DMS153 treated with DMSO at 0.1 percent for 48 hours (cell line): Measurements from ENCODE around the gene EPHB1.
A peak's percentile ranks its signal among the peaks of the same experiment; 100 is the strongest.

Experiments
- DNase-seq: peaks from one replicate; lab custom pipeline; 2025; ENCODE audit not compliant: unreplicated experiment; lab: John Stamatoyannopoulos, UW

EPHB1 gene

DNA sequence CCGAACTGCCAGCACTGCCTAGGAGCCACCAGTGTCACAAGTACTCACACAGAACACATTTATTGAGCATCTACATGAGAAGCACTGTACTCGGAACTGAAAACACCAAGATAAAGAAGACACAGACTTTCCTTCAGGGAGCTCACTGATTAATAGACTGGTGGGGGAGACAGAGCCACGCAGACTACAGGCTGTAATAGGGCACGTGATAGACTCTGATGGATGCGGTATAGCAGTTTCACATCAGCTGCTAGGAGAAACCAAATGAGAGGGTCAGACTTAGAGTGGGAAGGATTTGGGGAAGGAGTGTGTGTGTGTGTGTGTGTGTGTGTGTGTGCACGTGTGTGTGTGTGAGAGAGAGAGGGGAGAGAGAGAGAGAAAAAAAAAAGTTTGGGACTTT lies 12.1 kb downstream of the EPHB1 start:
- no peak for DNase-seq

DNA sequence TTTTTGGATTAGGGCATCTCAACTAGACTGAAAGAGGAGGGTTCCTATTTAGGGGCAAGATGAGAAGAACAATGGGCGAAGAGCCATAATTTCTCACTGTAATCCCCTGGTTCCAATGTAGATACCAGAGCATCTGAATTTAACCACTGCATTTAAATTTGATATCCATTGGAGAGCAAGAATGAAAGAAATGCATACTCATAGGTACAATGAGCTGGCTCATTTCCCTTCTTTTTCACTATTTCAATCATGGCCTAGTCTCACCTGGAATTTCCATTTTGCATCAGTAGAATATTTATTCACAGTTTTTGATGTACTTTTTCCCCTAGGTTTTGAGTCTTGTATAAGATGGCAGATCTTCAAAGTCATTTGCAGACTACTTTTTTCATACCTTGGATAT lies 13.8 kb downstream of the EPHB1 start:
- DNase-seq = no peak

DNA sequence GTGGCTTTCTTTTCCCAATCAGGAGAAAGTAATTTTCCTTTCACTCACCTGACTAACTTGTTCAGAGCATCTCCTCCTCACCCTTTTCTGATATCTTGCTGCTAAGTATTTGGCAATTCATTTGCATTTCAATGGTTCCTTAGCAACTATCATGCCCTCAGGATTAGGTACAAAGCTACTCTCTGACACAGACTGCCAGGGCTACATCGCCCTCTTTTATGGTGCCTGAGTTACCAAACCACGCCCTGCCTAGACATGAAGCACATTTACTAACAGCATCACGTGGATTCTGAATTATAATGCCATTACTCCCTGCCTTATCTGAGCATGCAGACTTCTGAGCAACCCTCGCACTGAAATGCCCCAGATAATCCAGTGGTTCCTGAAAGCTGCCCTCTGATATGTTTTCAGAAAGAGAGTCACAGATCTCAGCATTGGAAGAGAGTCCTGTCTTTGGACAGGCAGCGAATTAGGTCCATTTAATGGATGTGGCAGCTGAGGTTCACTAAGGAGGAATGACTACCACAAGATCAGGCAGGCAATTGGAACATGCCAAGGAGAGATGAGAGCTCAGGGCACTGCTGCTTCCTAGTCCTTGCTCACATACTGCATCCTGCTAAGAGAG lies 14.5 kb downstream of the EPHB1 start:
- DNase-seq = peak; percentile 74

DNA sequence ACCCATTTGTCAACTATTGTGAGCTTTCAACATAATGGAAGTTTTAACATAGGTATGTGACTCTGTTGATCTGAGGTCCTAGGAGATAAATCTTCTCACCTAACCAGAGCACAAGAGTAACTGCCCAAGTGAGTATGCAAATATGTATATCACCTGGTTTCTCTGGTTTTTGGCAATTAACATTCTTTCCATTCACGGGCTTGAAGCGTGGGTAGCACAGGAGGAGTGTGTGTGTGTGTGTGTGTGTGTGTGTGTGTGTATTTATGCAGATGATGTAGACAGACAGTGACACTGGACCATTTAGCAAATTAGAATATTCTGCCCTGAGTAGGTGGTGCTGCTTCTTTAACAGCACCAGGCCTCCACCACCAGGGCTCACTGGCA lies 15.0 kb downstream of the EPHB1 start:
- DNase-seq = no peak

DNA sequence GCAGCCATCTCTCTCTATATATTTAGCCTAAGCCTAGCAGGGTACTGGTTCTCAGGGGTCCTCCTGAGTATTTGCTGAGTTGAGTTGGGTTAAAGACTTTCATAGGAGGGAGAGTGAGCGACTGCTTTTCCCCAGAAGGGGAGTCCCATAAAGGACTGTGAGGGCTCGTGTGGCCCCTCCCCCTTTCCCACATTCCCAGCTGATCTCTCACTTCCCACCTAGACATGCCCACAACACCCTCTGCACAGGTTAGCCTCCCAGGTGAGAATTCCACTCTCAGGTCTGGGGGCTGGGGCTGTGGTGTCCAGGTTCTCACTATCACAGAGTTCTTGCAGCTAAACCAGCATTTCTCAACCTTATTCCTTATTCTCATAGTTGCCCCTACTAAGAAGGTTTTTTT lies 15.8 kb downstream of the EPHB1 start:
- no peak for DNase-seq

DNA sequence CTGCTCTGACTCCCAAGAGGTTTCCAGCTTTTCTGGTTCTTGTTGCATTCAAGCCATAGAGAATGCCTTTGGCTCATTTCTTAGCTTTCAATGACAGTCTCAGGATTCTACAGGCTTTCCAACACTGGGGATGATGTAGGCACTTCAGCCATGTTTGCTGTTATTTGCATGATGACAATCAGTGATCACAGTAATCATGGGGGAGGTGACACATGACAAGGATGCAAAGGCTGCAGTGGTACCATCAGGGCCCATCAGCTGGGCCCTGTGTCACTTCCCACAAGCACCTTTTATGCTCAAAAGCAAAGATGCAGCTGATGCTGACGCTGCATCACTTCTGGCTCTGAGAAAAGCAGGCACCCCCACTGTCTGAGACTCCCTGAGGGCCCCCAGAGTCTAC lies 18.6 kb downstream of the EPHB1 start:
- no peak for DNase-seq

DNA sequence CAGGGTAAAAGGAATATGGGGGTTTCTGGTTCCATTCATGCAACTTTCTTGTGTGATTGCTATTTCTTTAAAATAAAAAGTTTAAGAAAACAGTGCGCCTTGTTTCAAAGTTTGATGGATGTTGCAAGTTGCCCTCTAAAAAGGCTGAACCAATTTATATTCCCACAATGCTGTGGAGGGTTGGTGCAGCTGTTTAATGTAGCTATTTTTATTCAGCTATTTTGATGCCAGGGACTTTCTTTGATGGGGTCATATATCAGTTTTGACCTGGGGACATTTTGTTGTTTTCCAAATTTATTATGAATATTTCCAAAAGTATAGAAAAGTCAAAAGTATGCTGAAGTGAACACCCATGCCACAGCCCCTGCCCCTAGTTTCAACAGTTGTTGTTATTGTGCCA lies 20.5 kb downstream of the EPHB1 start:
- DNase-seq = no peak

DNA sequence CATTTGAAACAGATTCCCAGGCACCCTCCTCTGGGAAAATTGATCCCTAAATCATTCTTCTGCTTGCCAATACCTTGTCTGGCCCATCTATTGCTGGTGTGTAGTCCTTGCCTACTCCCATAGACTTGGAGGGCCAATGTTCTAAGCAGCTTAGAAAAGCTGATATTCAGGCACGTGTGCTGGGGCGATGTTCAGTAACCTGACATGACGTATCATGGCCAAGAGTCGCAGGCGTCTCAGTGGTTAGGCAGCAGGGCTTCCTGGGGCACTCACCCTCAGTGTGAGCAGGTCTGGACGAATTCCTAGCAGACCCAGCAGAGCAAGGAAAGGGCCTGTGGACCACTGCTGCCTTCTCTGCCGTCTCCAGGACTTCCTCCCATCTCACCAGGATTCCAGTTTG lies 21.6 kb downstream of the EPHB1 start:
- no peak for DNase-seq

DNA sequence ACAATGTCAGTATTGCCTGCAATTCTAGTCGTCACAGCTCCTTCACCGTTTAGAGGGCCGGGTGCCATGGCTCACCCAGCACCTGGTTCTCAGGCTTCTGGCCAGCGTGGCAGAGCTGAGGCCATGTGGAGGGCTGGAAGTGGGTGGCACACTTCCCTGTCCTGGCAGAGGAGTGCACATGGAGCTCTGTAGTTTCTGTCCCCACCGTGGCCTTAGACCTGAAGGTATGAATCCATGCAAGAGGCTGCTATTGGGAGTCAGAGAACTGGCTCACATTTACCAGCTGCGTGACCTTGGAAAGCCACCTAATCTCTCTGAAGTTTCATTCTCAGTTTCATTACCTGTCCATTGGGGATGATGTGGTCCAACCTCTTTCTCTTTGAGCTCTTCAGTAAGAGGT lies 22.2 kb downstream of the EPHB1 start:
- no peak for DNase-seq

DNA sequence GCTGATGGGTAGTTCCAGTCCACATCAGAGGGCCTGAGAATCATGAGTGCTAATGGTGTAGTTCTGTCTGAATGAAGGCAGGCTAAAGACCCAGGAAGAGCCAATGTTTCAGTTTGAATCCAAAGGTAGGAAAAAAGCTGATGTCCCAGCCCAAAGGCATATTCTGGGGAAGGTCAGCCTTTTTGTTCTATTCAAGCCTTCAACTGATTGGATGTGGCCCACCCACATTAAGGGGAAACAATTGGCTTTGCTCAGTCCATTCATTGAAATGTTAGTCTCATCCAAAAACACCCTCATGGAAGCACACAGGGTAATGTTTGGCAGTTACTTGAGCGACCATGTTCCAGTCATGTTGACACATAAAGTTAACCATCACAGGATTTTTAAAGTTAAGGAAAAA lies 25.9 kb downstream of the EPHB1 start:
- DNase-seq = no peak

DNA sequence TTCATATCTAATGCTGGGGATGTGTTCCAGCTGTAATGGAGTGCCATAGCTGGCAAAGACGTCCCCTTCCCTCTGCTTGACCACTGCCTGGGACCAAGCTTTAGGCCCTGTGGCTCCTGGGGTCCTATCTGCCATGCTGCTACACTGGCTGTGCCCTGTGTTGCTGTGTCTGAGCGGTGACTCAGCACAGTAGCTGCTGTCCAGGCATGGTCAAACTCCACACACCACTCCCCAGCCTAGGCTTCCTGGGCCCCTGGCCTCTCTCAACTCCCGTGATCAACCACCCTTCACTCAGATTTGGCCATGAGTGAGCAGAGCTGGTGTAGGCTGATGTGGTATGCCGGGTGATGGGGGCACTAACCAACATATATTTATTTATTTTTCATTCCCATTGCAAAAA lies 27.0 kb downstream of the EPHB1 start:
- DNase-seq = no peak

DNA sequence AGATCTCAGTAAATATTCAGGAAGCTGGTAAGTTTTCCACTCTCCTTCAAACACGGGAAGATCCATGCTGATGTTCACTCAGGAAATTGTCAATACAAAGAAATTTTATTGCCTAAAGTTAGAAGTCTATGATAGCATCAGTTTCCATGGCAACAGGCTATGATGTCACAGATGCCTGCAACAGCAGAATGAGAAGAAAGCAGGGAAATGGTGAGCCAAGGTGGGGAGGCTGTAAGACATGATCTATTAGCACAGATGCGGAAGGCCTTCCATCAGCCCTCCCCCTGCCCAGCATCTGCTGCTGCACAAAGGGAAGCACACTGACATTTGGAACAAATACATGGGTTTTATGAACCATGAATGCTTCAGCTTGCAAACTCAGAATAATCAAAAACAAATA lies 28.6 kb downstream of the EPHB1 start:
- no peak for DNase-seq

DNA sequence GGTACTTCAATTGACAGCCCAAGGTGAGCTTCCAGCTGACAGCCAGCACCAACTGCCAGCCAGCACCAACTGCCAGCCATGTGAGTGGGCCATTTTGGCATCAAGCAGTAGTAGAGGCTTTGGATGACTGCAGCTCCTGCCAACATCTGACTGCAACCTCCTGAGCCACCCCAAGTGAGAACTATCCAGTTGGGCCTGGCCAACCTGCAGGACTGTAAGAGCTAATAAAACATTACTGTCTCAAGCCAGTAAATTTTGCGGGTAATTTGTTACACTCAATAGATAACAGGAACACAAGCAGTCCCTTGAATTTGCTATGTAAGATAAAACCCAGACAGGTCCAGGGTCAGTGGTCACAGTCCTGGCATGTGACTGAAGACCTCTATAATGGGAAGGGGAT lies 29.7 kb downstream of the EPHB1 start:
- DNase-seq = no peak

DNA sequence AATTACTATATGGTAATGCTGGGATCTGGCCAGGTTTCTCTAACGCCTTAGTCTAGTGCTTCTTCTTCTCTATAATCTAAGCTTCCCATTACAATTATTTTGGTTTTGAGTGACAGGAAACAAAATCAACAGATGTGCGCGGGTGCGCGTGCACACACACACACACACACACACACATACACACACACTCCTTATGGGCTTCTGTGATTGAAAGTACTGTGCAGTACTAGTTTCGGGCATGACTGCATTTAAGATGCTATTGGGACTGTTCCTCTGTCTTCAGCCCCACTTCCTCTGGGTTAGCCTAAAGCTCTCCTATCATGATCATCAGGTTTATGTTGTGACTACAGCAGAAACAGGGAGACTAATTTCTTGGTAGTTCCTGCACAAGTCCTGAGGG lies 32.2 kb downstream of the EPHB1 start:
- DNase-seq = no peak

DNA sequence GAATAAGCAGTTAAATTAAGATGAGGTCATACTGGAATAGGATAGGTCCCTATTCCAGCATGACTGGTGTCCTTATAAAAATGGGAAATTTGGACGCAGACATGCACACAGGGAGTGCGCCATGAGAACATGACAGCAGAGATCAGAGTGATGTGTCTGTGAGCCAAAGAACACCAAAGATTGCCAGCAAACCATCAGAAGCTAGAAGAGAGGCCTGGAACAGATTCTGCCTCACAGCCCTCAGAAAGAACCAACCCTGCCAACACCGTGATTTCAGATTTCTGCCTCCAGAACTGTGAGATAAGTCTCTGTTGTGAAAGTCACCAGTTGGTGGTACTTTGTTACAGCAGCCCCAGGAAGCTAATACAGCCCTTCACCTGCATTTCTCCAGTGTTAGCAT lies 34.7 kb downstream of the EPHB1 start:
- no peak for DNase-seq

DNA sequence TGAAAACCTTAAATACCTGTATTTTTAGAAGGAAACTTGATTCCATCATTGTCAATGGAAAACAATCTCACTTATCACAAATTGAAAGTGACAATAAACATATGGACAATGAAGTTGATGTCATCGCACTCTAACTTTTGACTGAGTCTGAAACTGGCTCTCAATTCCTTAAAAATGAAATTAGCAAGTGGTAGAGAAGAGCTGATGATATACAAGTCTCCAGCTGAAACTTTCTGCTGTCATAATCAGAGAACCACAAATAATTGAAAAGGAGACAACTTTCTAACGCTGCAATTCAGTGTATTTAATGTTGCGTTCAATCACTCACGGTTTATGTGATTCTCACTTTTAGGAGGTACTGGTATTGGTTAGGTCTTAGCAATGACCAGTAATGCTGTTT lies 37.5 kb downstream of the EPHB1 start:
- DNase-seq = no peak

DNA sequence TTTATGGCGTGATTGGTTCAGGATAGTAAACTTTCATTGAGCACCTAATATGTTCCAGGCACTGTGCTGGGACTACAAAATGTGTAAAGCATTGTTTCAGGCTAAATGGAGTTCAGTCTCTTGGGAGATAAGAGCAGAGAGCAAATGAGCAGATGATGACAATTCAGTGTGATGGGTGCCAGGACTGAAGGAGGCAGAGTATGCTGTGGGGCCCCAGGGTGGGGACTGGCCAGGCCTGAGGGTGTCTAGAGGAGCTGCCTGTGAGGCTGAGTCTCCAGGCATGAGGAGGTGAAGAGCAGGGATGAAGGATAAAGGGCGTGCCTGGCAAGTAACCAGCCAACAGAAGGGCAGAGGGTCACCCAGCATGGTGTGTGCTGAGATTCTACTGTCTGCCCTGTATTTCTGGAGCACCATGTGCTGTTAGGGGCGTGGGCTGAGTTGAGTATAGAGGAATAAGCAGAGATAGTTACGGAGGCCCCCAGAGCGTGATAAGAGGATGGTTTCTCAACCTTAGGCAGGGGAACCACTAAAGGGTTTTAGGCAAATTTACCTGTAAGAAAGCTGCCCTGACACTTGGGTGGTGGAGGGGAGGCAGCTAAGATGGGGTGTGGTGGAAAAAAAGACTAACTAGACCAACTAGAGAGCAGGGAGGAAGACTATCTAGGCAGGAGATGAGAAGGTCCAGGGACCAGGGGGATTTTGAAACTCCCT lies 38.5 kb downstream of the EPHB1 start:
- DNase-seq = no peak

DNA sequence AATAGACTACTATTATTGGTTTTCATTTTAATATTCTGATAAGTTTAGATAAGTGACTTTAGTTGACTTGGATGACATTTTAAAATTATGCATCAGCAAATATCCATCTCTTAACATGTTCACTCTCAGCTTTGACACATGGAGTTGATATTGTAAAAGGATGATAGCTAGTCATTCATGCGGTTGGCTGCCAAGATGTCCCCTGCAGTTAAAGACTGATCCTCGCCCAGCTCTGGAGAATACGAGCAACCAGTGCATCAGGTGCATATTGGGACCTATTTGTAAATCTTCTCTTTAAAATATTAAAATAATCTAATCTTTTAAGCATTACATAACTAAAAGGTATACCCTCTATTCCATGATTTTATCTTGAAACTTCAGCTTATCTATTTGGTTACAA lies 41.9 kb downstream of the EPHB1 start:
- DNase-seq = no peak

DNA sequence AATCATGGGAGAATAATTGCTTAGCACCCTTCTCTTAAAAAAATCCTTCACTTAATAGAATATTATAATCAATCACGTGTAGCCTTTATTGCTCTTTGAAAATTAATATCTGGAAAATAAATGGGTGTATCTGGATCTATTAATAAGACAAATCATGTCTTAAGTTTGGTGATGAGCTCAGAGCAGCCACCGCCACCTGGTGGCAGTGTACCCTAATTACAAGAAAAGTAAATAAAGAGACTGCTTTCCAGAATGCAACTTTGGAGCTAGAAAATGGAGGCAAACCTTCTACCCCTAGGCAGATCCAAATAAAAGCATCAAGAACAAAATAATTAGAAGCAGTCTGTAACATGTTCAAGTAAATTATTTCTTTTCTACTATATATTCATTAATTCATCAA lies 43.5 kb downstream of the EPHB1 start:
- DNase-seq = no peak

DNA sequence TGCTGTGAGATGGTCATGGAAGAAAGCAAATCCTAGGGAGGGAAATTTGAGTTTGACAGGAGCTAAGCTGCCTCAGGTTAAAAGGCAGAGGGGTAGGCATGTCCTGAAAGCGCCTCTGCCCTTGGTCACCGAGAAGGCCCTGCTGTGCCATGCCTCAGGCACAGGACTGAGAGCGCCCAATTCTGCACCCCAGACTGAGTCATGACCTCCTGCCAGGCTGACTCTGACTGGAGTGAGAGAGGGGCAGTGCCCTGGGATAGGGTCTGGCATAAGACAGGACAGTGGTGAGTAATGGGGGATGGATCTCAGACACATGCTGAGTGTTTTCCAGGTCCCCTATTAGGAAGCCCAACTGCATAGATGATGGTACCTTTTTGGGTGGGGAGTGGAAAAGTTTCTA lies 44.4 kb downstream of the EPHB1 start:
- DNase-seq = no peak

DNA sequence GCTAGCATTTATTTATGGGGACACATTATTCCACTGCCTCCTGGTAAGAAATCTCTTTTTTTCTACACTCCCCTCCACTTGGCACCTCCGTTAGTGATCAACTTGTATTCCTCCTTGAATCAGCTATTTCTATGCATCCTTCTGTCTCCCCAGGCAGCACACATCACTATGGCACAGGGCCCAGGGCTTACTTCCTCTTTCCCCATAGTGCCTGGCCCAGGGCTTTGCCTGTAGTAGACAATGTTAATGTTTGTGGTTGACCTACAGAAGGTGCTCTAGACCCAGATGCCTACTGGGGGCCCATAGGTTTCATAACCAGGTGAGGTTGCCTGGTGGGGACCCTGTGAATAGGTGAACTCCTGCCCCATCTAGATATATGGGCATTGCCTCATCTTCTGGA lies 44.9 kb downstream of the EPHB1 start:
- no peak for DNase-seq

DNA sequence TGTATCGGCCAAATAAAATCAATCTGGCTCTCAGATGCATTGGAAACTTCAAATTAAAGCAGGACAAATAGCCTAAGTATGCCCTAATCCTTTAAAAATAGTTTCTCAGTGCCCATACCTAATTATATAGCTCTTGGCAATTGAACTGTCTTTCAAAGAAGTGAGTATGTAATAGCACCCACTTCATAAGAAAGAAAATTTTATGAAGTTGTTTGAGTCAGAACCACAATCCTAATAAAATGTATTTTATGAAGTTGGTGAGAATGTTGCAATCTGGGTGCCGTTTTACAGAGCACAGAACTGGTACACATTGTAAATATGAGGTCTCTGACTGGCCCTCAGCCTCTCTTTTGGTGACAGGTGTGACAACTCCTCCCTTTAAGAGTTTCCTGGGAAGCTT lies 45.4 kb downstream of the EPHB1 start:
- no peak for DNase-seq

DNA sequence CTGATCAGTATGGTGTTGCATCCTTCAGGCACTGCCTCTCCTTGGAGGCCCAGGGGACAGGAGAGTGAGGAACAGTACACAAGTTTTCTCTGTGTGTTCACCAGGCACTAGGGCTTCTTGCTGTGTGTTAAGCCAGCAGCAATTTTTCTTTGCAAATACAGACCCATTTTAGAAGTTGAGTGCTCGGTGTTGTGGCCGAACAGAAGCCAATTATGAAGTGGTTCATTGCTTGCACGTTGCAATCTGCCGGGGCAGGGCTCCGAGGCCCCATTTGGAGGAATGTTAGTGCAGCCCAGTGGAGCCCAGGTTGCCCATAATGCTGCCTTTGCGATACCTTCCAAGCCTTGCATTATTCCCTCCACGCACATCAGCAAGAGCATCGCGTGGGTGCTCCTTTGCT lies 51.0 kb downstream of the EPHB1 start:
- no peak for DNase-seq
